Prostate gland (tissue), 2 donors: ENCODE measurements around the gene PPP2R5D.

Source experiments
- CTCF ChIP-seq, 4 experiments: fragments of 200-600 bp in 2 of 4; fragments of 450-650 bp in 2 of 4; sonication (generic) in 2 of 4; IDR thresholded peaks; 1 replicate in 3 of 4; 2 replicates in 1 of 4; pipeline ENCODE4 v1.5.1; 2016 to 2019; ENCODE audit warnings: antibody characterized with exemption in 4 of 4, mild to moderate bottlenecking in 2 of 4, moderate library complexity in 2 of 4
- POLR2A ChIP-seq: fragments of 450-650 bp; IDR thresholded peaks from one replicate; pipeline ENCODE4 v1.6.1; 2016; ENCODE audit warnings: antibody characterized with exemption, mild to moderate bottlenecking
- POLR2AphosphoS5 ChIP-seq: sonication (generic); formaldehyde crosslinking; IDR thresholded peaks from one replicate; pipeline ENCODE4 v1.6.1; 2017; ENCODE audit warnings: antibody characterized with exemption

- TF ChIP-seq CTCF (IDR thresholded peaks at IDR 0.05) = no peak
- no peak for TF ChIP-seq POLR2AphosphoS5
- TF ChIP-seq POLR2A = no peak
Observed at GRCh38 chr6:42971746-42972327, 12.5 kb upstream of the PPP2R5D start.
